GM23248 (cell line): Measurements from ENCODE around the gene TSGA10.

Source experiments
- EZH2 ChIP-seq: fragments of 200-600 bp; sonication (generic); IDR thresholded peaks from 2 replicates; pipeline ENCODE4 v1.6.1; 2018; ENCODE audit warnings: antibody characterized with exemption, mild to moderate bottlenecking; ENCODE audit not compliant: insufficient read depth, poor library complexity, severe bottlenecking
- EZH2phosphoT487 ChIP-seq: fragments of 200-600 bp; sonication (generic); IDR thresholded peaks from 2 replicates; pipeline ENCODE4 v1.6.1; 2018; ENCODE audit warnings: antibody characterized with exemption, moderate library complexity, mild to moderate bottlenecking, low read depth; ENCODE audit not compliant: insufficient read depth

DNA sequence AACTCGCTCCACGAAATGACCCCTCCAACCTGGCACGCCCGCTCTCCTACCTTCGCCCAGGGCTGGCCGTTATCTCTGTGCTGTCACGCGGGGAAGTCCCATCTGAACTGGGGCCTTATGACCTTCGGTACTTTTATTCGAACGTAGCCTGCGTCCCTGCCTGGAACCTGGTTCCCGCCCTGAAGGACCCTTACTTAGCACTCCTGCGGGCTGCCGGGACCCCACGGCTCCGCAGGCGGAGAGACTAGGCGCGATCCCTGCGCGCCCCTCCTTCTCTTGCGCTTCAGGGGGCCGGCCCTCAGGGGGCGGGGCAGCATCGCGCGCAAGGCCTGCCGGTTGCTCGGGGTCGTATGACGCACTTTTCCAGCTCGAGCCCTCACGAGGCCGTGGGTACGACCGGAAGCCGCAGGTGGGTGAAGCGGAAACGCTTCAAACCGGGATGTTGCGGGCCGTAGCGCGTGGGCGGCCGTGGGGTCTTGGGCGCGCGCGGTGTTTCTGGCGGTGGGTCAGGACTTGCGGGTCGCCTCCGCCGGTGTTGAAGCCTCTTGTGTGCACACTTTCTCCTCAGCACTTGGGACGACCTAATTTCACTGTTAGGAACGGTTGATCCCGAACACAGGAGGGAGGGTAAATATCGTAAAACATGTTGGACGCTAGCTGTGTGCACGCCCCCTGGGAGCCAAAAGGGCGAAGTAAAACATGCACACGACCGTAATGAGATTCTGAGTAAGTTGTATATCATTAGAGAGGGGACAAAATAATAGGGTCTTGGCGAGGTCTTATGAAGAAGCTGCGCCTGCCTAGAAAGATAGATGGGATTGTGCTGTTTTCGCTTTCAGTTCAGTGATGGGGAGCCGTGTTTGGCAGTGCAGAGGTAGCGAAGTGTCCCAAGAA, at the start of gene TSGA10, which contains the start of gene LIPT1:
- TF ChIP-seq EZH2phosphoT487, result no peak
- no peak for TF ChIP-seq EZH2
